Loucy (cell line): ENCODE measurements around the gene BCAS3.

Experiments used
- H2AFZ ChIP-seq: fragments of 200-600 bp; sonication (generic); 2 replicates; pipeline ENCODE4 v1.6.0; 2016; ENCODE audit warnings: antibody characterized with exemption, mild to moderate bottlenecking, low read length, moderate library complexity
- H3F3A ChIP-seq: fragments of 200-600 bp; 2 replicates; pipeline ENCODE4 v1.6.0; 2016; ENCODE audit warnings: antibody characterized with exemption, low read depth, mild to moderate bottlenecking
- H3K27me3 ChIP-seq: fragments of 200-600 bp; sonication (generic); 2 replicates; pipeline ENCODE4 v1.6.1; 2014; ENCODE audit warnings: low read length, mild to moderate bottlenecking; ENCODE audit not compliant: insufficient read depth, poor library complexity, severe bottlenecking
- H3K36me3 ChIP-seq: fragments of 200-600 bp; sonication (generic); 2 replicates; pipeline ENCODE4 v1.6.1; 2016; ENCODE audit warnings: low read length; ENCODE audit not compliant: insufficient read depth
- H3K4me1 ChIP-seq: fragments of 200-600 bp; sonication (generic); 2 replicates; pipeline ENCODE4 v1.5.1; 2014; ENCODE audit warnings: low read length, mild to moderate bottlenecking; ENCODE audit not compliant: insufficient read depth, poor library complexity, severe bottlenecking
- H3K4me2 ChIP-seq: fragments of 200-600 bp; sonication (generic); 2 replicates; pipeline ENCODE4 v1.6.0; 2014; ENCODE audit warnings: antibody characterized with exemption, low read length, low read depth, mild to moderate bottlenecking; ENCODE audit not compliant: poor library complexity, severe bottlenecking
- H3K4me3 ChIP-seq: fragments of 200-600 bp; sonication (generic); 2 replicates; pipeline ENCODE4 v1.5.1; 2014; ENCODE audit warnings: low read length, mild to moderate bottlenecking, mixed read lengths; ENCODE audit not compliant: poor library complexity, severe bottlenecking
- H3K79me2 ChIP-seq: fragments of 200-600 bp; sonication (generic); 2 replicates; pipeline ENCODE4 v1.6.1; 2014; ENCODE audit warnings: low read length; ENCODE audit not compliant: insufficient read depth
- H3K9ac ChIP-seq: fragments of 200-600 bp; sonication (generic); 2 replicates; pipeline ENCODE4 v1.6.0; 2014; ENCODE audit warnings: mild to moderate bottlenecking, low read depth, low read length, moderate library complexity; ENCODE audit not compliant: poor library complexity, severe bottlenecking
- H3K9me2 ChIP-seq: fragments of 200-600 bp; sonication (generic); replicated peaks from 2 replicates; pipeline ENCODE4 v1.6.1; 2016; ENCODE audit warnings: low read depth, low read length, mixed read lengths
- H3K9me3 ChIP-seq: fragments of 200-600 bp; sonication (generic); 2 replicates; pipeline ENCODE4 v1.6.1; 2014; ENCODE audit warnings: mild to moderate bottlenecking, antibody characterized with exemption, low read length, low read depth; ENCODE audit not compliant: insufficient read depth
- H4K20me1 ChIP-seq: fragments of 200-600 bp; sonication (generic); 2 replicates; pipeline ENCODE4 v1.6.0; 2014; ENCODE audit warnings: antibody characterized with exemption, low read length, mild to moderate bottlenecking; ENCODE audit not compliant: insufficient read depth, poor library complexity, severe bottlenecking
- CTCF ChIP-seq: fragments of 200-600 bp; sonication (generic); conservative IDR thresholded peaks from 2 replicates; pipeline ENCODE4 v1.5.1; 2014; ENCODE audit warnings: mild to moderate bottlenecking, antibody characterized with exemption, low read length
- EZH2phosphoT487 ChIP-seq: fragments of 200-600 bp; IDR thresholded peaks from 2 replicates; pipeline ENCODE4 v1.6.1; 2018; ENCODE audit warnings: antibody characterized with exemption, mild to moderate bottlenecking, moderate library complexity, borderline replicate concordance

Gene BCAS3

DNA sequence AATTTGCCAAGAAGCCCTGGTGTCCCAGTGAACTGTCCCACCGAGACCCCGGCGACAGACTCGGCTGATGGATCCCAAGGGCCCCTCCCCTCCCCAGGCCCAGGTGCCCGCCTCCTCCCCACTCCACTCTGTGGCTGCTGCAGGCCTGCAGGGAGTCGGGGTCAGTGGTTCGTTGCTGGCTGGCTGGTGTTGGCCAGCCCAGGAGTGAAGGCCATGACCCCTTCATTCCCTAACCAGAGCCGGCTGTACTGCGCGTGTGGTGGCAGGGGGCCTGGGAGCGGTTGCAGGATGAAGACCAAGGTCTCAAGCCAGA, 712.8 kb downstream of the BCAS3 start:
- Histone ChIP-seq H3K9me2 (no peaks in the 10 kb centered on the region), H3F3A (no peaks in the 10 kb centered on the region), H3K9ac (no peak overlapping the region), H2AFZ (no peak overlapping the region), H4K20me1 (no peaks in the 10 kb centered on the region), H3K27me3 (no peaks in the 10 kb centered on the region), H3K4me2 (no peak overlapping the region), H3K4me1 (no peaks in the 10 kb centered on the region), H3K79me2 (no peaks in the 10 kb centered on the region), H3K36me3 (no peaks in the 10 kb centered on the region), H3K4me3 (no peak overlapping the region), H3K9me3 (no peaks in the 10 kb centered on the region)
- TF ChIP-seq EZH2phosphoT487 (no peak), CTCF (no peak)

GRCh38 chr17:61391595-61392291, 714.1 kb downstream of the BCAS3 start:
- H3K9ac ChIP-seq, result no peak overlapping the region
- H3K79me2 ChIP-seq, result no peaks in the 10 kb centered on the region
- no peaks in the 10 kb centered on the region for H4K20me1 ChIP-seq
- no peaks in the 10 kb centered on the region for H3K9me3 ChIP-seq
- H3K4me1 ChIP-seq, result no peaks in the 10 kb centered on the region
- H3K36me3 ChIP-seq, result no peaks in the 10 kb centered on the region
- no peaks in the 10 kb centered on the region for H3F3A ChIP-seq
- H3K9me2 ChIP-seq, result no peaks in the 10 kb centered on the region
- no peak overlapping the region for H2AFZ ChIP-seq
- no peak overlapping the region for H3K4me3 ChIP-seq
- H3K27me3 ChIP-seq, result no peaks in the 10 kb centered on the region
- TF ChIP-seq CTCF (no peak), EZH2phosphoT487 (no peak)
- H3K4me2 ChIP-seq, result no peak overlapping the region

DNA sequence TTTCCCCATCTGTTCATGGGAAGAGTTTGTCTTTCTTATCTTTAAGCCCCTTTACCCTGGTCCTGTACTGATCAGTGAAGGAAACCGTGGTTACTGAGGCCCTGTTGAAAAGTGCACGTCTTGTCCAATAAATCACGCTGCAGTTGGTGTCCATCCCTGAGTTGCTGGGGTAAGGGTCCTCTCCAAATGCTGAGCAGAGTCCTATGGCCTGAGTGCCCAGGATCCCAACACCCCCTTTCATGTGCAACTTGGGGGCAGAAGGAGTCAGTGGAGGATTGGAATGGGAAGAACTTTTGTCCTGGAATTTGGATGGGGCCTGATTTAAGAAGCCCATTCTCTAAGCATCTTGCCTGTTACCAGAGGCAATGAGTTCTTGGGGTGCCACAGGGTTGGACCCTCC, 715.0 kb downstream of the BCAS3 start:
- Histone ChIP-seq H3K9me3 (no peaks in the 10 kb centered on the region), H3F3A (no peaks in the 10 kb centered on the region), H3K4me3 (no peak overlapping the region), H3K4me1 (no peaks in the 10 kb centered on the region), H3K27me3 (no peaks in the 10 kb centered on the region), H2AFZ (no peak overlapping the region), H3K79me2 (no peaks in the 10 kb centered on the region), H3K9ac (no peak overlapping the region), H3K36me3 (no peaks in the 10 kb centered on the region), H3K9me2 (no peaks in the 10 kb centered on the region), H3K4me2 (no peak overlapping the region), H4K20me1 (no peaks in the 10 kb centered on the region)
- TF ChIP-seq EZH2phosphoT487, result no peak
- TF ChIP-seq CTCF, result no peak
